GM18873 (cell line): ENCODE data around the gene COL3A1.

Source experiments
- ATAC-seq: cut with Tn5 transposase; IDR thresholded peaks from one replicate; pipeline ENCODE4 v1.9.1; 2021; ENCODE audit warnings: mild to moderate bottlenecking, moderate library complexity, moderate number of reproducible peaks; ENCODE audit not compliant: unreplicated experiment, low FRiP score

COL3A1 gene

DNA sequence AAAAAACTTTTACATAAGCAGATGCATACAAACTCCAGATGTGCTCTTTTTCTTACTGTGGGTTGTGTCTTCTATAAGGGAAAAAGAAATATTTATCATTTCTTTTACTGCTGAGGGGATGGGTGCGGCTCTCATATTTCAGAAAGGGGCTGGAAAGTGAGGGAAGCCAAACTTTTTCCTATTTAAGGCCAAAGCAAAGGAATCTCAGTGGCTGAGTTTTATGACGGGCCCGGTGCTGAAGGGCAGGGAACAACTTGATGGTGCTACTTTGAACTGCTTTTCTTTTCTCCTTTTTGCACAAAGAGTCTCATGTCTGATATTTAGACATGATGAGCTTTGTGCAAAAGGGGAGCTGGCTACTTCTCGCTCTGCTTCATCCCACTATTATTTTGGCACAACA is at the start of gene COL3A1:
Gene COL3A1, plus strand, starts transcription at position 210 of the 400 bp plus-strand sequence. Its CDS starts 117 bp downstream, at position 327.
- no peak for ATAC-seq

DNA sequence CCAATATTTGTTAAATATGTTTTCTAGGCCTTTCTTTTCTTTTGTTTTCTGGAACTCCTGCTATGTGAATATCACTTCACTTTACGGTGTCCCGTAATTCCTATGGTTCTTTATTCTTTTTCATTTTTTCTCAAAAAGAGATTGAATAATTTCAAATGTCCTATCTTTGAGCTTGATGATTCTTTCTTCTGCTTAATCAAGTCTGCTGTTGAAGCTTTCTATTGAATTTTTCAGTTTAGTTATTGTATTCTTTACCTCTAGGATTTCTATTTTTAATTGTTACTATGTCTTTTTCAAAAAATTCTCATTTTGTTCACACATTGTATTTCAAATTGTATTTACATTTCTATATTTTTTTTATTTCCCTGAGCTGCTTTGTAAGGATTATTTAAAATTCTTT is 45.5 kb upstream of the COL3A1 start:
- ATAC-seq, result no peak

DNA sequence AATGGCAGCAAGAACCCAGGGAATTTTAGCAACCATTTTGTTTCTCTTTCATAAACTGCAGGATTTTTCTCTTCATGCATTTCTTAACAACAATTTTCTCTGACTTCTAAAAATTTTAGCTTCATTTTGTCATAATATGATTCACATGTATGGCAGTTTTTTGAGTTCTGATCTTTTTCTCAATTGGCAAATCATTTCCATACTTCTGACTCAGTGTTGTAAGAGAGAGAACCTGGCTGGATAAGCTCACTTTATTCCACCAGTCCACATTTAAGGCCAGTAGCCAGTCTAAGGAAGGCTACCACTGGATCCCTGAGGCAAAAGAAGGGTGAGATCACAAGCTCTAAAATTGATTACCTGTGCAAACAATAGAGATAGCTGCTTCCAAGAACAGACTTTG is 42.8 kb upstream of the COL3A1 start:
- ATAC-seq, result no peak

DNA sequence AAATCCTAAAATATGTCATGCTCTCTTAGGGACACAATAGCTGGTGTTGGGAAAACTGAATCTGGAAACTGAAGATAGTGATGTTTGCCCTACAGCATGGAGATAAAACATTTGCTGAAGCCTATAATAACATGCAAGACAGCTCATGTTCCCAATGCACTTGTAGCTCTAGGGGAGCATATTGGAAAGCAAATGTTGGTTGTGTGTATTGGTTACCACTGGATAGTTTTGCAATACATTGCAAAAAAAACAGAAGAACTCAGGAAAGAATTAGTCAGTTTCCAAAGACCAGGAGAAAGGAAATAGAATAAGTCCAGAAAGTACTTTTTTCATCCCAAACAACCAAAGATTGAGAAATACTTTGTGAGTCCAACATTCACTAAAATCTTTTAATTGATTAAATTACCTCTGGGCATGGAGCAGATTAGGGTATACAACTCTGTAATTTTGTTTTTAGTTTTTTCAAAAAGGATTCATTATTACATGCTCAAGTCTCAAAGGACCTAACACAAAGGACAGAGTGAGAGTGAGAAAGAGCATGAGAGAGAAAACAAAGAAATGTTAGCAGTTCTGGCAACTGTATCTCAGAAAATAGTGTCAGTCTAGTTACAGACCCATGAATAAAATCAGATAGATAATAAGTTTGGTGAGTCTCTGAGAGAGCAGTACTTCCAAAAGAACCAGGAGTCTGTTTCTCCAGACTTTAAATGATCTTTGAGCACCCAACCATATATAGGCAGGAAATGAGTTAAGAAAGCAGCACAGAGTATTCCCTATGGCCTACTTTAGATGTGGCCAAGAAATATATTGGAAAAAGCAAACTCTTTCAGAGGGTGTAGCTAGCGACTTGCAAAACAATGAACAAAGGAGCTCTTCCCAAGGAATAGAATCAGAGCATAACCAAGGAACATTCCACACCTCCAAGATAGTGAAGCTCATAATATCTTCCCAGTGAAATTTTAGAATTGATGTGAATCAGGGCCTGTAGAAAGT is 36.6 kb upstream of the COL3A1 start:
- ATAC-seq, result no peak

DNA sequence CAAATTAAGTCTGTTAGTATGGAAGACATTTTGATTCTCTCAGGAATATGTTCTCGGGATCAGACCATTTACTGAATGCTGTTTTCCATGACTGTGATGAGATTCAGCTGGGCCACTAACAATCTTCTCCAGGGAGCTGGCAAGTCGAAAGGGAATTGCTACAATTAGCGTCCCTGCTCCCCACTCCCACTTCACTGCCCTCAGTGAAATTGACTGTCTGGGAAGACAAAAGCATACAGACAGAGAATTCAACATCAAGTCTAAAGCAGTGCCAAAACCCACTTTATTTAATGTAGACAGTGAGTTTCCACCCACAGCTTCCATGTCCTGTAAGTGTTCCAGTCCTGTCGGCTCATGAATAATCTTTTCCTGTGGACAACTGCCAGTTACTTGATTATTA is 34.0 kb upstream of the COL3A1 start:
- ATAC-seq, result no peak

DNA sequence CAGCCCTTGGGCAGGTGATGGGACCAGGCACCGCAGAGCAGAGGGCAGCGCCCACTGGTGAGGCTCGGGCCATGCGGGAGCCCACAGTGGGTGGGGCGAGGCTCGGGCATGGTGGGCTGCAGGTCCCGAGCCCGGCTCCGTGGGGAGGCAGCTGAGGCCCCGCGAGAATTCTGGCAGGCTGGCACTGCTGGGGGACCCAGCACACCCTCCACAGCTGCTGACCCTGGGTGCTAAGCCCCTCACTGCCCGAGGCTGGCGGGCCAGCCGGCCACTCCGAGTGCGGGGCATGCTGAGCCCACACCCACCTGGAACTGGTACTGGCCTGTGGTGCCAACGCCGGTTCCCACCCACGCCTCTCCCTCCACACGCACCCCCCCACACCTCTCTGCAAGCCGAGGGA is 29.7 kb upstream of the COL3A1 start:
- ATAC-seq, result no peak

DNA sequence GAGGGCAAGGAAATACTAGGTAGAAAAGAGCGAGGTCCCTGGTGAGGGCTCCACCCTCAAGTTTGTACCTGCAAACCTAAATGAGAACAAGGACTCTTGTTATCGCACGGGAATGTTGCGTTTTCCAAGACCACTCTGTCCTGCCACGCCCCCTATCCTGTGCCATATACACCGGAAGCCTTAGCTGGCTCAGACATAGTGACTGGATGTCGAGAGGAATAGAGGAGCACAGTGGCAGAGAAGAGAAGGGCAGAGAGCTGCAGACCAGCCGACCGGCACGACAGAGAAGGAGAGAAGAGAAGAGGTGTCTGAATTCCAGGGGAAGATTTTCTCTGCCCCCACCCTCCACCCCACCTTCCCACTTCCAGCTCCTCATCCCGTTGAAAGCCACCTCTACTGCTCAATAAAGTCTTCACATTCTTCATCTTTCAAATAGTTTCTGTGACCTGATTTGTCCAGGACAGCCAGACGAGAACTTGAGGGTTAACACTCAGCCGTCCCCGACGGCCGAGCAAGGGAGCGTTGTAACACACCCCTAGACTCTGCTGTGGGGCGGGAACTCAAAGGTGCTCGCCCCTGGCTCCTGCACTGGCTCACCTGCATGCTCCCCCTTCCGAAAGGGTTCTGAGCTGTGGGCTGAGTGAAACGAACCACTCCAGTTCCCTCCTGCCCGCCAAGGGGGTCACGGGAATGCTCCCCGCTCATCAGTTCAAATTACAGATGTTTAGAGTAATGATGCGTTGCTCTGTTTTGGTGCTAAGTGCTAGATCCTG is 24.9 kb upstream of the COL3A1 start:
- no peak for ATAC-seq

DNA sequence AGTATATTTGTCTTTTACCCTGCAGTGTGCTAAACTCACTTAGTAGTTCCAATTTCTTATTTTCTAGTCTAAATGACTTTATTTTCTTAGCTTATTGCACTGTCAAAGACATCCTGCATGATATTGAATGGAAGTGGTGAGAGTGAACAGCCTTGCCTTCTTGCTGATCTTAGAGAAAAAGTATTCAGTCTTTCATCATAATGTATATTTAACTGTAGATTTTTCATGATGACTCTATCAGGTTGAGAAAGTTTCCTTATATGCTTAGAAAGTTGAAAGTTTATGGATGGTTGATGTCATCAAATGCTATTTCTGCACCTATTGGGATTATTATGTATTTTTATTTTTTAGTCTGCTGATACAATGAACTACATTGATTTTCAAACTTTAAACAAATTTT is 21.3 kb upstream of the COL3A1 start:
- ATAC-seq, result no peak

DNA sequence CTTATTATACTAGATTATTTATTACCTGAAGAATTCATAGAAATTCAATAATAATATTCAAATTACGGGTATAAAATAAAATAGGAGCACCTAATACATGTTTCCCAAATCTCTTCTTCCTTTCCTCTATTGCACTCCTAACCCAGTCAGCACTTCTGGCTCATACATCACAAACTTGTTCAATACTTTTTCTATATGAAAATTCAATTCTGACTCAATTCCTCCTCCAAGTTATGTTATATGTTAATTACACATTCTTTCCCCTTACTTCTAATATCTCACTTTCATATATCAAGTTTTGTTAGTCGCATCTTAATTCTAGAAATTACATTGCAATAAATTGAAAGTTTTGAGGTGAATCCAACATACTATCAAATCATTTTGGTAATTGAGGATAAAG is 17.9 kb upstream of the COL3A1 start:
- no peak for ATAC-seq

DNA sequence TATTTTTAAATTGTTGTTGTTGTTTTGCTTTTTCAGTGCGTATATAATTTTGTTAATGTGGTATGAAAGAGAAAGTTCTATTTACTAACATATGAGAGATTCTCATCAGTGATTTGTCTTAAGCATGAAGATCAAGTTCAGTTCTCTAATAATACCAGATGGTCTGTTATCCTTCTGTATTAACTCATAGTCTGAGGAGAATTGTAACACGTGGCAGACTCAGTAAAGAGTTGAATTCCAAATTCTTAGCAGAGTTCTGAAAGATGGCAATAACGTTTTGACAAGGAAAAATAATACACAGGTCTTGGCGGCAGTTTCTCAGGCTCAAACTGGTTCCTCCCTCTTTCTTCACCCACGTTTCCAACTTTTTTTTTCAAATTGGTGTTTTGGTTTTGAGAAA is 17.2 kb upstream of the COL3A1 start:
- no peak for ATAC-seq

DNA sequence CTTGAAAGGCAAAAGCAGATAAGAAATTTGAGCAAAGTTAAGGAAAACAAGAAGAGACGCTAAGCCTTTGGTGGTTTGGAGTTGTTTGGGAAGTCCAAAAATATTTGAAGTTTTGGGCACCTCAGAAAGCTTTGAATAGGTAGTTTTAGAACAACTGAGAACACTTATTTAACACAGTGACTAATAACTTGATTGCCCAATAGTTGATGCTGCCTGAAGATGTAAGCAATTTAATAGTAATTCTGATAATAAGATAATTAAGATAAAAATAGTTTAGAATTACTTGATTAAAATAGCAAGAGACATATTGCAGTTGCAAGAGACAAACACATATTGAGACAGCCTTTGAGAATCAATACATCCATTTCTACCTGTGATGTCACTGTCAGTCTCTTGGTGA is 16.5 kb upstream of the COL3A1 start:
- no peak for ATAC-seq

DNA sequence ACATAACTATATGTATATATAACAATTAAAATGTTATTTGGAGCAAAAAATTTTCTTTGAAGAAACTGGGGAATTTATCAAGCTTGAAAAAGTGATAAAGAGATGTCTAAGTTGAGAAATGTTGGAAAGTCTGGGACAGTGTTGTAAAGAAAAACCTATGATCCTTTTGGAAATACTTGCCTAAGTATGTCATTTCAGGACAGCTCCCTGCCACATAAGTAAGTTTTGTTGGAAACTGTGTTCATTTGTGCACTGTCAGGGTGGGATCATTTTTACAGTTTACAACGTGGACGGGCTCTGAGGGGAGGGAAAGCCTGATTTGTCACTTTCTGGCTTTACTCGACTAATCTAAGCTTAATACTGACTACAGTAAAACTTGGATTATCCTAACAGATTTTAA is 10.4 kb upstream of the COL3A1 start:
- no peak for ATAC-seq

DNA sequence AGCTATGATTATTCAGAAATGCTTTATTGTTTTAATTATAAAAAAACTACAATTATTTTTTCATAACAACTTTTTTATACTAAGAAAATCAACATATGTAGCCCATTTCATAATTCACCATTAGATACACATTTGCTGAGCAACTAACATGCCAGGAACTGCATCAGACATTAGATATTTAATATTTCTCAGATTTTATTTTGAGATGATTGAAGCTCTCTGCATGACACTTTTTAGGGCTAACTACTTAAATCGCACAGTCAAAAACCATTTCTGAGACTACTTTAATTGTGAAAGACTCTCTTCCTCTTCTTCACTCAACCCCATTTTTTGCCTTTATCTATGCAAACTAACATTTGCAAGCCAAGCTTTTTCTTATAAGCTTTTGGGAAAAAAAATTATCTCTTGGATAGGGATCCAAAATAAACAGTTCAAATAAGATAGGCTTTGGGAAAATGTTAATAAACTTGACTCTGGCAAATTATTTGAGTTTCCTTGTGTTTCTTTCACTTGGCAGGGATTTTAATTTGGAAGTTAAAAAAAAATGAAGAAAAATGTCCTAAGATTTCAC is 9.1 kb upstream of the COL3A1 start:
- ATAC-seq, result no peak

DNA sequence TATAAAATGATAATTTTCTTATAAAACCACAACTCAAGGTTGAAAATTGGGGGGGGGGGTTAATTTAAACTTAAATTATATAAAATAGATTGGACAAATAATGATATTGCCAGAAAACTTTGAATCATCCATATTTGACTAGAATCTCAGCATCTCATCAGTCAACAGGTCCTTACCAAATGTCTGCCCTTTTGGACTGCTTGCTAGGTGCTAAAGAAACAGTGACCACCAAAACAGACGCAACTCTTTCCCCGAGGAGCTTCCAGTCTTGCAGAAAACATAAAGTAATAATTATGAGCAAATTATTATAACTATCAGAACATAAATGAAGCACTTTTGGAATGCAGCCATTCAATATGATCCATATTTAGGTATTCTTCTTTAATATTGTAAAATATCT is 8.6 kb upstream of the COL3A1 start:
- no peak for ATAC-seq

DNA sequence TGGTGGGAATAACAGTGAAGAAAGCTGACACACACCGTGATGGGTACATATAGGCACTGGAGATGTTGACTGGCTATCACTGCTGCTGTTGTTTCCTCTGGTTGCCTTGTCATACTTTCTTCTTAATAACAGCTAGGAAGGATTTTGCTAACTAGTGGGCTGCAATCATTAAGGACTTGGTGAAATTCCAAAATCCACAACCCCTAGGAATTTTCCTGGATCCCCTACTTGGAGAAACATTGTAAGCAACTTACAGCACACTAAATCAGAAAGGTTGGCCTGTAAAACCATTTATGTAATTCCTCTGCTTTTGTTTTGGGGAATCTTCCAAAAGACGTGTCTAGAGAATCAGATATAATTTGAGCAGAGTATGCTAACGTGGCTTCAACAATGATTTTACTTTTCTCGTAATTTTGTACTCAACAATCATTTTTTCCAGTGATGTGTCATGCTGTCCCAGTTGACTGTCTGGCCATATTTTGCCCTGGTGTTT is 8.0 kb upstream of the COL3A1 start:
- ATAC-seq, result no peak

DNA sequence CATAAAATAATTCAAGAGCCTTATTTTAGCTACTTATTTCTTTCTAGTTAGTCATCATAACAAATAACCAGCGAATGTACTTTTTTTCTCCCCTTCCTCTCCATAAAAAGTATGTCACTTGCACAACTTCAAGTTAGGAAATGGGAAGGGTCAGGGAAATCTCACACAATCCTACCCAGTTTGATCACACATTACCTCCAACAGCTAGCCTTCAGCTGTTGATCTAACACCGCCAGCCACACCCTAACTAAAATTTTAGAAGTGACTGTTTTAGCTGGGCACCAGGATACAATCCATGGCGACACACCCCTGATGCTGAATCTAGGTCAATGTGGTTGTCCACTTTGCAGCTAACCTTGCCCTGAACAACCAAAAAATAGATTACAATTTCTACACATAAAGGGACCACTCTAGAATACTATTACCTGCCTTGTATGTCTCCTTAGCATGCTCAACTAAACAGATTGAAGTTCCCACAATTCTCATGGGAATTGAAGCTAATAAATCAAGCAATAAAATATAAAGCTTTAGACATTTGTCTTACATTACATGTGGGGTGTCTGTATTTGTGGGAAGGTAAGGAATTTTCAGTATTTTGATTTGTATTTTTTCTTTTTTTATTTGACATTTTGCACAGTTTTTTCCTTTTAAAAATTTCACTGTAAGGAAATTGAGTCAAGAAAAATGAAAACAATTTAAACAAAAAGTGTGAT is 7.3 kb upstream of the COL3A1 start:
- no peak for ATAC-seq

DNA sequence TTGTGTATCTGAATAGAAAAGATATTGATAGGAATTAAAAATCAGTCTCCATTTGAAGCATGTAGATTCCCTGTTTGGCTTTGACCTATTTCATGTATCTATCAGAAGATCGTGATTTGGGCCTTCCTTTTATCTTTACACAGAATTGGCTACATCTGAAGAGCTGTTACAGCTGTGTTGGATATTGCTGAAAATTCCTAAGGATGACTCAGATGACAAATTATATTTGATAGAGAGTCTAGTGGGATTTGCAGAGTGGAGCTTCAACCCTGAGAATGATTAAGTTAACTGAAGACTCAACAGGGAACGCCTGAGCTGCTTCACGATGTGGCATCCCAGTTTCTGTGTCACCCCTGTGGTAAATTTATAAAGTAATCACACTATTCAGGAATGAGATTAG is 4.9 kb upstream of the COL3A1 start:
- no peak for ATAC-seq

DNA sequence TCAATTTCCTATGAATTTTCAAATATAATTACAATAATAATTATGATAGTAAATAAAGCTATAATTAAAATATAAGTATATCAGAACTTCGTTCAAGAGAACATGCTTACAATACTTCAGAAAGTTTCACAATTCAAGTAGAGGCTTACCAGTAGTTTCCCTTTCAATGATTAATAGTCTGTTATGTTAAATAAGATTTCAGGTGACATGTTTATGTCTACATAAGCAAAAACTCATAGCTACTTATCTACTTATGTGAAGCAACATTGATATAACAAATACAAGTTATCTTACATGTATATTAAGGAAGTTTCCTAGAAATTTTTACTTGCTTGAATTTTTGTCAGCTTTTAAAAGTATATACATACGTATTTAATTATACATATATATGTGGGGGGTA is 4.5 kb upstream of the COL3A1 start:
- ATAC-seq, result no peak

DNA sequence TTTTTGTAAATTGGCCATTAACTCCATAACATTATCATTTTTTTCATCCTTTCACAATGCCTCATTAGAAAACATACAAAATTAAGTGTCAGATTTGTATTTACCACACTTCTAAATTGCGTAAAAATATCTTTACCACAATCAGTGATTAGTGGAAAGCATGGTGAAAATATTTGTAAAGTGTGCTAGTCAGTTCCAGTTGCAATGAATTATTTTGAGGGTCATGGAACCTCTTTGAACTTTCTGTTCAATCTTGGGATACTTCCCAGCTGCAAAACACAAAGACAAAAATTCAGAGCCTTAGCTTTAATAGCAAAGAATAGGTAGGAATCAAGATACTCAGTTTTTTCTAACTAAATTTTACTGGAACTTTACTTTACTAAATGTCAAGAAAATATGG is 4.0 kb upstream of the COL3A1 start:
- no peak for ATAC-seq

DNA sequence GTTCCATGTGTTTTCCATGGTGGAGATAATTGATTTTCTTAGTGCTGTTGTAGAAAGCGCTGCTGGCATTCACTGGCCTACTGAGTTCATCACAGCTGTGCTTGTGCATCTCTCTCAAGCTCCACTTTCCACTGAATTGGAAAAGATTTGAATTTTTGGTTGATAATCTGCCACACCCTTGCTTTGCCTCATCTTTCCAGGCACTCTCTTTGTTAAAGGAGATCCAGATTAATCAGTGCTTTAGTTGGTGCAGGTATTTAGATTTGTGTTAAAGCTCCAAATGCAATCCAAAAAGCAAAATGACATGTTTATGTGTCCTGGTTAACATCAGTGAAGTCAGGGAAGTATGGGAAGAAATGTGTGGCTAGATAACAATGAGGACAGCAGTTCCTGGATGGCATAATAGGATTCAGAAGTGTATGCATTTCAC is 2.7 kb upstream of the COL3A1 start:
- ATAC-seq, result no peak
